SJCRH30 (cell line): ENCODE data around the gene BAG2. TPM values are rescaled to one million over a fixed set of nuclear protein-coding genes. Genes with fewer than 3 reads are reported as not detected.

Experiments
- DNase-seq, 2 experiments: peaks; one replicate each; pipeline ENCODE4 v3.0.0-alpha.2; 2015 to 2020
- H3K27ac ChIP-seq: fragments of 250-450 bp; sonication (Bioruptor Pico); 2 replicates; pipeline ENCODE4 v1.5.1; 2020; ENCODE audit warnings: mild to moderate bottlenecking, moderate library complexity
- H3K27me3 ChIP-seq: fragments of 250-450 bp; sonication (Bioruptor Pico); 2 replicates; pipeline ENCODE4 v1.5.1; 2020; ENCODE audit warnings: mild to moderate bottlenecking, moderate library complexity
- H3K36me3 ChIP-seq: fragments of 250-450 bp; sonication (Bioruptor Pico); 2 replicates; pipeline ENCODE4 v1.5.1; 2020; ENCODE audit warnings: mild to moderate bottlenecking, moderate library complexity
- H3K4me1 ChIP-seq: fragments of 250-450 bp; sonication (Bioruptor Pico); 2 replicates; pipeline ENCODE4 v1.5.1; 2020; ENCODE audit warnings: mild to moderate bottlenecking, moderate library complexity
- H3K4me3 ChIP-seq: fragments of 250-450 bp; sonication (Bioruptor Pico); 2 replicates; pipeline ENCODE4 v1.5.1; 2020; ENCODE audit warnings: mild to moderate bottlenecking, moderate library complexity
- H3K9me3 ChIP-seq: fragments of 250-450 bp; sonication (Bioruptor Pico); replicated peaks from 2 replicates; pipeline ENCODE4 v1.5.1; 2020; ENCODE audit warnings: mild to moderate bottlenecking, moderate library complexity
- total RNA-seq: library from RNA; depleted of rRNA; stranded (reverse); fragments of >200 nt; shearing (Covaris generic); gene quantifications from 2 replicates; pipeline ENCODE4 v1.2.3, GENCODE V29; 2014

BAG2 gene
- total RNA-seq, 1 experiment from 2014 or later, result 4.6 TPM

DNA sequence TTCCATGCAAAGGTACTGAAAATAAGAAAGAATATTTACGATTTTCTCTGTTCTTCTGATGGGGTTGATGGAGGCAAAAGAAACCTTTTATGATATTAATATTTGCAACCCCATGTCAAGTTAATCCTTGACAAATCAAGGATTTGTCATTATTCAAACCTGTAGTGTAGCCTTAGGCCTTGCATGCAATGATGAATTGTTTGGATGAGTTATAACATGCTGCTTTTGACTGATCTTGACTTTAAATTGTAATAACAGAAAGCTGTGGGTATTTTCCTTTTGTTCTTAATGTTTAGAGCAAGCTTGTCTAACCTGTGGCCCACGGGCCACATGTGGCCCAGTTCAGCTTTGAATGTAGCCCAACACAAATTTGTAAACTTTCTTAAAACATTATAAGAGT lies 13.0 kb upstream of the BAG2 start:
- H3K9me3 ChIP-seq, result no peaks in the 10 kb centered on the region
- no peak for DNase-seq
- H3K4me1 ChIP-seq, result no peaks in the 10 kb centered on the region
- H3K27ac ChIP-seq, result no peak overlapping the region
- H3K36me3 ChIP-seq, result peaks cover 6% of the 10 kb centered on the region; the same call in 1 of the 2 replicates
- H3K4me3 ChIP-seq, result no peak overlapping the region
- no peaks in the 10 kb centered on the region for H3K27me3 ChIP-seq

DNA sequence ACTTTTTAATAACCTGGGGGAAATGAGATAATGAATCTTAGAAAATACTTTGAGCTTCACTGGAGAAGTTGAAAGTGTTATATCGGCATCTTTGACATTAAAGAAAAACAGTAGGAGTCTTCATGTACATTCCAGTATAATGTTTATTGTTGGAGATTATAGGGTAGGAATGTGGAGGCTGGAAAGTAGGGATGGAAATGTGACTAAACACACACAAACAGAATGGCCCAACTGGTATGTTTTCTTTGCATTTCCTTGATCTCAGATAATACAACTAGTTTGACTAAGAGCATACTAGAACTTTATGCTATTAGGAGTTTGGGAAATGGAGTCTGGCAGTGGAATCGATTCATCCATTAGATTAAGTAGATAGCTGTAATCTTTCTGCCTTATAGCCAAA lies 10.1 kb upstream of the BAG2 start:
- Histone ChIP-seq H3K27ac (no peak overlapping the region), H3K4me3 (no peak overlapping the region), H3K27me3 (no peaks in the 10 kb centered on the region), H3K36me3 (peaks cover 10% of the 10 kb centered on the region; the same call in 1 of the 2 replicates), H3K4me1 (no peaks in the 10 kb centered on the region), H3K9me3 (peaks cover 3% of the 10 kb centered on the region; the same call in 1 of the 2 replicates)
- DNase-seq, result no peak

DNA sequence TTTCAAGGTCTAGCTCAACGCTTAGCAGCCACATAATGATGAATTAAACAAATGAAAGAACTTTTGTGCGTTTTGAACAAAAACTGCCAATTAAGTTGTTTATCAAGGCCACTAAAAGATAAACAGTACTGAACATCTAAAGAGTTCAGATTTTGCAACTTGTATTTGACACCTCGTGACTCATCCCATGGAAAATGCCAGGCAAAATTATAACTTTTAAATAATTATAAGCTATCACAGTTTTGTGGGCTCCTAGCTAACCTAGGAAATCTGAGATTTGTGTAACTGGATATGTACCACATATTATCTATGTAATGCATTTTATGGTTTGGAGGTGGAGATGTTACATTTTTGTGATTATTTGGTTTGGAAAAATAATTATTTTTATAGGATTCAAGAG lies 9.6 kb upstream of the BAG2 start:
- peaks cover 3% of the 10 kb centered on the region; the same call in 1 of the 2 replicates for H3K9me3 ChIP-seq
- H3K27ac ChIP-seq, result no peak overlapping the region
- DNase-seq, result no peak
- no peak overlapping the region for H3K4me3 ChIP-seq
- H3K4me1 ChIP-seq, result no peaks in the 10 kb centered on the region
- no peaks in the 10 kb centered on the region for H3K27me3 ChIP-seq
- peaks cover 10% of the 10 kb centered on the region; the same call in 1 of the 2 replicates for H3K36me3 ChIP-seq

DNA sequence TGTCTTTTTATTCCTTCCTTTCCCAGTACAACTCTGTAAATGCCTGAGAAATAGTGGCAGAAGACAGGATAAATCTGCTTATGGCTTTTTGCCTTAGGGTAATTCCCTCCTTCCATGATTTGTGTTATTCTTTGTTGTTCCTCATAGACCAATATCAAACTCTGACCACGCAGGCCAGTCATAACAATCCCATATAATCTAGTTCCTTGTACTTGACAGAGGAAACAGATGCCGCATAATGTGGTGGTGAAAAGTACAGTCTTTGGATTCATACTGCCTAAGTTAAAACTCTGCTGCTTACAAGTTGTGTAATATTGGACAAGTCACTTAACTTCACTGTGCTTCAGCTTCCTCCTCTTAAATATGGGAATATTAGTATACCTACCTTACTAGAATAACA lies 8.2 kb upstream of the BAG2 start:
- Histone ChIP-seq H3K4me3 (no peak overlapping the region), H3K4me1 (no peaks in the 10 kb centered on the region), H3K27me3 (no peaks in the 10 kb centered on the region), H3K9me3 (peaks cover 3% of the 10 kb centered on the region; the same call in 1 of the 2 replicates), H3K27ac (no peak overlapping the region), H3K36me3 (peaks cover 7% of the 10 kb centered on the region; the same call in 1 of the 2 replicates)
- no peak for DNase-seq

DNA sequence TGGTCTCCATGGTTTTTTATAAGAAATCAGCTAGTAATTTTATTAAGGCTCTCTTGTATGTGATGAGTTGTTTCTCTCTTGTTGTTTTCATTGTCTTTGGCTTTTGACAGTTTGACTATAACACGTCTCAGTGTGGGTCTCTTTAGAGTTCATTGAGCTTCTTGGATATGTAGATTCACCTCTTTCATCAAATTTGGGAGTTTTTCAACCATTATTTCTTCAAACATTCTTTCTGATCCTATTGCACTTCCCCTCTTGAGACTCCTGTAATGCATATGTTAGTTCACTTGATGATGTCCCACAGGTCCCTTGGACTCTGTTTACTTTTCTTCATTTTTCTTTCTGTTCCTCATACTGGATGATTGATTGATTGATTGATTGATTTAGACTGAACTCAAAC lies 7.0 kb upstream of the BAG2 start:
- Histone ChIP-seq H3K9me3 (peaks cover 3% of the 10 kb centered on the region; the same call in 1 of the 2 replicates), H3K36me3 (peaks cover 7% of the 10 kb centered on the region; the same call in 1 of the 2 replicates), H3K4me3 (no peak overlapping the region), H3K27me3 (no peaks in the 10 kb centered on the region), H3K4me1 (no peaks in the 10 kb centered on the region), H3K27ac (no peak overlapping the region)
- DNase-seq, result no peak

DNA sequence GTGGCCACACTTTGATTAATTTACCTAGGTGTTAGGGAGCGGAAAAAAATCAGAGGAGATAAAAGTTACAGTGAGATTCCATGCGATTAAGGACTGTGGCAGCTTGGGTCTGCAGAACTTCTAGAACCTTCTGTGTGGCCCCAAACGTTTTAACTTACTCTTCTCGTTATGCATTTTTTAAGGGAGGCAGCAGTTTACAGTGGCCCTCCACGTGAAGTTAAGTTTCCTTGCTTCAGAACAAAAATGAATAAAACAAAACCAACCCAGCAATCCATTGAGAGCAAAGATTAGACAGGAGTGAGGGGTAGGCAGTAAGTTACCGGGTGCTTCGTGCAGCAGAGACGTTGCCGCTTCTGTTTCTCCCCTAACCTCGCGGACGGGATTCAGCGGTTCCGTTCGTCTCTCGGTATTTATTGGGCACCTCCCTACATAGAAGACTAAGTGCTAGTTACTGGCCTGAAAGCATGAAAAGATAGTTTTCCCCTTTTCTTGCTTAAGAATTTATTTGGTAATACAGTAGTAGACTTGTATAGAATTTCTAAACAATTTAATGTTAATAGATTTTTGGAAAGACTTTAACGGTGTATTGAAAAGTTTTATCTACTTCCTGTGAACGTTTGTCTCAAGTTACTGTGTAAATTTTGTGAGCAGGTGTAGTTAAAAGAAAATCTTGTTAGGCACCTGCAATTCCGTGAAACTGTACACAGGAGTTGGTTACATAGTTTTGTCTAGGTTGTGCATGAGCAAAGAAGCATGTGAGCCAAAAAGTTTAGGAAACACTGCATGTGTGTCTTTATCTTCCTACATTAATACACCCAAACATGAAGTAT lies 1.1 kb downstream of the BAG2 start:
- DNase-seq, result peak; percentile 18 to 39
- H3K4me3 ChIP-seq, result peak overlapping the region; percentile 78
- peak overlapping the region; percentile 84 for H3K27ac ChIP-seq
- H3K4me1 ChIP-seq, result peaks cover 8% of the 10 kb centered on the region
- H3K36me3 ChIP-seq, result peaks cover 6% of the 10 kb centered on the region; the same call in 1 of the 2 replicates
- no peaks in the 10 kb centered on the region for H3K27me3 ChIP-seq
- no peaks in the 10 kb centered on the region for H3K9me3 ChIP-seq

DNA sequence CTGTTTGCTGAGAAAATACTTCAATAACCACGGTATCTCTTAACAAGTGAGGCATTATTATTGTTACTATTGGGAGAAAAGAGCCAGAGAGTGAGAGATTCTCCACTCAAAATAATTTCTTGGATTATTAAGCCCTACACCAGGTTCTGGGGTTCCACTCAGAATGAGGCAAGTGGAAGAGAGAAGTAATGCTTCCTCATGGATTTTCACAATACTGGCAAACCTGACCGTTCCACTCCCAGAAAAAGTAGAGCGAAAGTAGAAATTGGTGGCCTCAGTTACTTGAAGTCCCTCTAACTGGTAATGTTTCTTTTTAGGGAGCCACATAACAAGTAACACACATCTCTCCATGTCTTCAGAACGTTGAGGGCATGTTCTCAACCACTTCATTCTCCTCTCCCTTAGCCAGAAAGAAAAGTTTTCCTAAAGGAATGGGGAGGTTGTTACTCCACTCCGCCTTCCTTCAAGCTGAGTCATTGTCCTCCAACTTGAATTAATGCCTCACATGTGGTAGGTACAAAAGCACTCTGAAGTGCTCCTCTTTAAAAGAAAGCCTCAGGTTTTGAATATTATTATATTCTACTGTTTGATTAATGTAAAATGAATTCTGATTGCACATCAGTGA lies 1.9 kb downstream of the BAG2 start:
- no peaks in the 10 kb centered on the region for H3K9me3 ChIP-seq
- no peaks in the 10 kb centered on the region for H3K27me3 ChIP-seq
- H3K4me1 ChIP-seq, result peaks cover 8% of the 10 kb centered on the region
- H3K36me3 ChIP-seq, result peaks cover 6% of the 10 kb centered on the region; the same call in 1 of the 2 replicates
- DNase-seq, result peak in 1 of 2 experiments; percentile 11
- H3K27ac ChIP-seq, result no peak overlapping the region
- H3K4me3 ChIP-seq, result peak overlapping the region; percentile 78

DNA sequence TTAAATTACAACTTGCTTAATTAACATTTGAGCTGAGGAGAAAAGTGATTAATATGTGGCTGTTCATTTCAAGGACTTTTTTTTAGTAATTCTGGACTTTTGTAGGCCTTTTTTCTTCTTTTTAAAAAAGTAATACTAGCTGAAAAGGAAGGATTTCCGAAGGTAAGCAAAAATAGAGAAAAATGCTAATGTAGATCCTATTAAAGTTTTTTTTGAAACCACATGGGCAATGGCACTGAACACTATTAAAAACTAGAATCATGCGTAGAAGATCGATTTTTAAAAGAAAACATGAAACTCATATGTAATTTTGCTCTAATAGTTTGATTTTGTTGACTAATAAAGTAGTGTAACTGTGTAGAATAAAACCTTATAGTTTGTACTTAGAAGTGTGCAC lies 2.4 kb downstream of the BAG2 start:
- peaks cover 6% of the 10 kb centered on the region; the same call in 1 of the 2 replicates for H3K36me3 ChIP-seq
- H3K4me3 ChIP-seq, result no peak overlapping the region
- H3K9me3 ChIP-seq, result no peaks in the 10 kb centered on the region
- H3K27ac ChIP-seq, result no peak overlapping the region
- H3K4me1 ChIP-seq, result peaks cover 8% of the 10 kb centered on the region
- no peaks in the 10 kb centered on the region for H3K27me3 ChIP-seq
- no peak for DNase-seq

DNA sequence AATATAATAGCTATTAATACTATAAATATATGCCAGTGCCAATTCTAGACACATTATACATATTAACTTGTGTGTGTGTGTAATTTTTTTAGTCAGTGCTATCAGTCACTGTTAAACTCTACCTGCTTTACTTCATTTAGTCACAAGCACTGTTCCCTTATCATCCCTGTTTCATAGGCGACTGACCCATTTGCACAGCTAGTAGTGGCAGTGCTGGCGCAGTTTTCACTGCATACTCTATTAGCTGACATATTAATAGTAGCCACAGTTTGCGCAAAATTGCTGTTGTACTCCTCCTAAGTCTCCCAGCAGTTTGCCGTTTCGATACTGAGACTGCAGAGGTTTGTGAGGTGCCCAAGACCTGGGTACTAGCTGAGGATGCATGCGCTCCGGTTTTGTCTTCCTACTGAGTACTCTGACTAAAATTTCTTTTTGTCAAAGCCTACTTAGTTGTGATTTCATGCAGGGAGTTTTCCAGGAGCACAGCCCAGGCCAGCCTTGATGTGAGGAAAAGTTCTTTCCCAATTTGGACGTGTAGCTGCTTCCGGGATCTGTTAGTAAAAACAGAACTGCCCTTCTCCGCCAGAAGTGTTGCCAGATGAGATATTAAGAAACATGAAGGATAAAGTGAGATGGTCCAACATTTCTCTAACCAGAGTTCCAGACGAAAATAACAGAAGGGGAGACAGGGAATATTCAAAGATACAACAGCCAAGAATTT lies 5.6 kb downstream of the BAG2 start:
- no peak for DNase-seq
- Histone ChIP-seq H3K27ac (no peak overlapping the region), H3K36me3 (peaks cover 6% of the 10 kb centered on the region; the same call in 1 of the 2 replicates), H3K9me3 (no peaks in the 10 kb centered on the region), H3K27me3 (no peaks in the 10 kb centered on the region), H3K4me3 (no peak overlapping the region), H3K4me1 (peaks cover 13% of the 10 kb centered on the region)

DNA sequence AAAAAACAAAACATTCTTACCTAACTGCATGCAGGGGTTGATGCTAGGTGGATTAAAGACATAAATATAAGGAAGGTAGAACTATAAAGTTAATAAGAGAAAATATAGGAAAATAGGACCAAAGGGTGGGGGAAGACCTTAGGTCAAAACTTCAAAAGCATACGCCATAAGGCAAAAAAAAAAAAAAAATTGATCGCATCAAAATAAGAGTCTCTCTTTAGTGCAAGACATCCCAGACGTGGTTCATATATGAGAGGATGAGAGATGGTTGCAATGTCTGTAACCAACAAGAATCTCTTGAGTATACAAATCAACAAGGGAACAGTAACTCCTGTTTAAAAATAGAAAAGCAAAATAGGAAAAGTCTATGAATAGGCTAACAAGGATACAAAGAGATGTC lies 8.5 kb downstream of the BAG2 start:
- Histone ChIP-seq H3K36me3 (peaks cover 2% of the 10 kb centered on the region; the same call in 1 of the 2 replicates), H3K4me3 (no peak overlapping the region), H3K27ac (no peak overlapping the region), H3K4me1 (peaks cover 4% of the 10 kb centered on the region; the same call in 1 of the 2 replicates), H3K9me3 (no peaks in the 10 kb centered on the region), H3K27me3 (no peaks in the 10 kb centered on the region)
- DNase-seq, result no peak

DNA sequence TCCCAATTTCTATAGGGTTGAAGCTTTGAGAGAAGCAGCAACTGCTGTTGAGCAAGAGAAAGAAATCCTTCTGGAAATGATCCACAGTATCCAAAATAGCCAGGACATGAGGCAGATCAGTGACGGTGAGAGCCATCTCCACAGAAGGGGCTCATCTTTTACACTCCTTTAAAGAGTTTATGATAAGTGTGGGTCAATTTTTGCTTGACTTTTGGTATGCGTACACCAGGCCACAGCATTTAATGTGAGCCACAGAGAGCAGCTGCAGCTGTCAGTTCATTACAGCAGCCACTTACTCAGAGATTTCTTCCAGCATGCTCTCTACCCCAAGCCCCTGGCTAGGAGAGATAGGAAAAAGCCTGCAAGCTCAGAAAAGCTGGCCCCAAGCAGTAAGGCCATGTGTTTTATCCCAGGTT lies 9.9 kb downstream of the BAG2 start:
- H3K27ac ChIP-seq, result peak overlapping the region; percentile 62
- DNase-seq, result peak; percentile 69 to 84

DNA sequence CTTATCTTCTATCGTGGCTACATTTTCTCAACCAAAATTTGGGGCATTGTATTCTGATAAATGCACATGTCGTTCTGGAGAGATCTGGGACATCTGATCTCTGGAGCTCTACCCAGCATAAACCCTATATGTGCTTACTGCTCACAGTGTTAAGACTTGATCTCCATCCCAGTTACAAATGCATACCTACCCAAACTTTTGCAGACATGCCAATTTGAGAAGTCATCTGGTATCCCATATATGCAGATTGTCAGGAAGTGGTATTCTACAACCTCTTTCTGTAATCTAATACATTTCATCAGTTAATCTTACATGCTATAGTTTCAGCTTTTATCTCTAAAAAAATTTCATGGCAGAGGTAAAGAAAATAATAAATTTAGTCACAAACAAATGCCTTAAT lies 11.2 kb downstream of the BAG2 start:
- Histone ChIP-seq H3K9me3 (no peaks in the 10 kb centered on the region), H3K27me3 (no peaks in the 10 kb centered on the region), H3K36me3 (peaks cover 2% of the 10 kb centered on the region; the same call in 1 of the 2 replicates), H3K4me3 (no peak overlapping the region), H3K4me1 (peaks cover 4% of the 10 kb centered on the region; the same call in 1 of the 2 replicates), H3K27ac (no peak overlapping the region)
- DNase-seq, result no peak

More for the DNA sequence above, 9.9 kb downstream of the BAG2 start:
- peaks cover 4% of the 10 kb centered on the region; the same call in 1 of the 2 replicates for H3K4me1 ChIP-seq
- no peaks in the 10 kb centered on the region for H3K27me3 ChIP-seq
- H3K9me3 ChIP-seq, result no peaks in the 10 kb centered on the region
- no peak overlapping the region for H3K4me3 ChIP-seq
- peaks cover 2% of the 10 kb centered on the region; the same call in 1 of the 2 replicates for H3K36me3 ChIP-seq

DNA sequence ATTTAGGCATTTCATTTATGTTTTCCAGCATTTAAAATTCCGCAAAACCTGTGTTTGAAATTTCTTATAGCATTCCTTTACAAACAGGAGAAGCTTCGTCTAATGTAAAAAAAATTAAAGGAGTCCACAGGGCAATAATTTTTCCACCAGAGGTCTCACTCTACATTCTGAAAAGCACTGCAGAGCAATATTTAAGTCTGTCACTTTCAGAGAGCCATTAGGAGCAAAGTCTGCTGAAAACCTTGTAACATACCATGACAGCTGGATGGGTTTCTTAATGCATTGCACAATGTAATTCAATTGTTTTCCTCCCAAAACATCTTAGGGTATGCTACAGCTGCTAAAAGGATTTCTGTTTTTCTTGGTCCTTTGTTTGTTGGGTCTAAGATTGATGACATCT lies 18.0 kb downstream of the BAG2 start:
- H3K4me3 ChIP-seq, result no peak overlapping the region
- peak in 1 of 2 experiments; percentile 62 for DNase-seq
- no peaks in the 10 kb centered on the region for H3K27me3 ChIP-seq
- H3K36me3 ChIP-seq, result peaks cover 15% of the 10 kb centered on the region
- no peaks in the 10 kb centered on the region; the same call in 1 of the 2 replicates for H3K4me1 ChIP-seq
- no peak overlapping the region for H3K27ac ChIP-seq
- no peaks in the 10 kb centered on the region for H3K9me3 ChIP-seq

DNA sequence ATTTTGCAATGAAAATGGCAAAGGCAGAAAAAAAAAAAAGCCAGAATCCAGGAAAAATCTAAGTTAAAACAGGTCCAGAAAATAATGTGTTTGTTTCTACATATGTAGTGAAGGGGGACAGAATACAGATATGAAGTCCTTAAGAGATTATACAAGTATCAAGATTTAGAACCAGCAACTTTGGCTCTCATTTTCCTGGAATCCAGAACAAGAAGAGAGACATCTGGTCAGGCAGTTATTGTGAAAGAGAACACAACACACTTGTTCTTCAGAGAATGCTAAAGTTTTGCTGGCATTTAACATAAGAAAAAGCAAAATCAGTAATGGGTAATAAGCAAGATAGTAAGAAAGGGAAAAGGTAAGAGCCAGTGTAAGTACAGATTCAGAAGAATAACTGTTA lies 21.1 kb downstream of the BAG2 start:
- H3K36me3 ChIP-seq, result peaks cover 15% of the 10 kb centered on the region
- H3K4me3 ChIP-seq, result no peak overlapping the region

More for the DNA sequence above, 21.1 kb downstream of the BAG2 start:
- Histone ChIP-seq H3K27me3 (no peaks in the 10 kb centered on the region), H3K4me1 (no peaks in the 10 kb centered on the region; the same call in 1 of the 2 replicates), H3K9me3 (no peaks in the 10 kb centered on the region), H3K27ac (no peak overlapping the region)
- DNase-seq, result no peak
